Hepatocyte (in vitro differentiated cells): ENCODE results near the gene GPSM3. TPM values are rescaled to one million over a fixed set of nuclear protein-coding genes. Genes with fewer than 3 reads are reported as not detected.

Source experiments
- DNase-seq: peaks from one replicate; pipeline ENCODE4 v3.0.0-alpha.2; 2016; ENCODE audit warnings: low spot score
- H2AFZ ChIP-seq: fragments of 200-600 bp; sonication (generic); 2 replicates; pipeline ENCODE4 v1.6.0; 2016; ENCODE audit warnings: antibody characterized with exemption, mild to moderate bottlenecking
- H3K27ac ChIP-seq: fragments of 200-600 bp; sonication (generic); 2 replicates; pipeline ENCODE4 v1.5.1; 2016; ENCODE audit warnings: mild to moderate bottlenecking
- H3K27me3 ChIP-seq: fragments of 200-600 bp; sonication (generic); 2 replicates; pipeline ENCODE4 v1.6.1; 2016
- H3K36me3 ChIP-seq: fragments of 200-600 bp; sonication (generic); replicated peaks from 2 replicates; pipeline ENCODE4 v1.5.1; 2016; ENCODE audit warnings: low read depth; ENCODE audit not compliant: insufficient read depth
- H3K4me1 ChIP-seq: fragments of 200-600 bp; sonication (generic); 2 replicates; pipeline ENCODE4 v1.5.1; 2016; ENCODE audit warnings: mild to moderate bottlenecking, moderate library complexity; ENCODE audit not compliant: insufficient read depth
- H3K4me2 ChIP-seq: fragments of 200-600 bp; sonication (generic); 2 replicates; pipeline ENCODE4 v1.6.0; 2016
- H3K4me3 ChIP-seq: fragments of 200-600 bp; sonication (generic); 2 replicates; pipeline ENCODE4 v1.5.1; 2016; ENCODE audit warnings: mild to moderate bottlenecking
- H3K79me2 ChIP-seq: fragments of 200-600 bp; sonication (generic); 2 replicates; pipeline ENCODE4 v1.6.0; 2017; ENCODE audit warnings: mild to moderate bottlenecking
- H3K9me2 ChIP-seq: fragments of 200-600 bp; sonication (generic); replicated peaks from 2 replicates; pipeline ENCODE4 v1.6.0; 2017; ENCODE audit warnings: mild to moderate bottlenecking; ENCODE audit not compliant: insufficient read depth
- H3K9me3 ChIP-seq: fragments of 200-600 bp; sonication (generic); 2 replicates; pipeline ENCODE4 v1.5.1; 2016; ENCODE audit warnings: low read depth, mild to moderate bottlenecking
- H4K20me1 ChIP-seq: fragments of 200-600 bp; sonication (generic); 2 replicates; pipeline ENCODE4 v1.6.0; 2016; ENCODE audit warnings: mild to moderate bottlenecking; ENCODE audit not compliant: insufficient read depth, poor library complexity, severe bottlenecking
- EZH2 ChIP-seq: fragments of 200-600 bp; sonication (generic); IDR thresholded peaks from 2 replicates; pipeline ENCODE4 v1.6.1; 2016; ENCODE audit warnings: antibody characterized with exemption, mild to moderate bottlenecking, borderline replicate concordance
- EZH2phosphoT487 ChIP-seq: fragments of 200-600 bp; sonication (generic); IDR thresholded peaks from one replicate; pipeline ENCODE4 v1.6.1; 2018; ENCODE audit warnings: antibody characterized with exemption, mild to moderate bottlenecking, low read depth, moderate library complexity; ENCODE audit not compliant: unreplicated experiment, severe bottlenecking
- WGBS: methylation state at CpG from one replicate; pipeline ENCODE4 v1.1.6; 2016; ENCODE audit warnings: low lambda C conversion rate; ENCODE audit errors: missing lambda C conversion rate; 5-methylcytosine and 5-hydroxymethylcytosine counted together
- polyA plus RNA-seq: library from polyadenylated mRNA; unstranded; fragments of >200 nt; fragmentation: Nextera tagmentation; extraction: Ambion mirVana; gene quantifications from 2 replicates; pipeline ENCODE4 v1.2.1, GENCODE V29; 2016
- total RNA-seq: library from RNA; depleted of rRNA; stranded (reverse); fragments of >200 nt; gene quantifications from 2 replicates; pipeline ENCODE4 v1.2.3, GENCODE V29; 2014
- TF ChIP-seq, protein P1 (sequence below): fragments of 200-600 bp; sonication (generic); IDR thresholded peaks from 2 replicates; pipeline ENCODE4 v1.5.1; 2016; ENCODE audit warnings: antibody characterized with exemption, mild to moderate bottlenecking; ENCODE audit not compliant: poor library complexity

GPSM3 gene
- total and polyA plus RNA-seq, 2 experiments from 2014 or later, result 3.4 to 4.3 TPM

DNA sequence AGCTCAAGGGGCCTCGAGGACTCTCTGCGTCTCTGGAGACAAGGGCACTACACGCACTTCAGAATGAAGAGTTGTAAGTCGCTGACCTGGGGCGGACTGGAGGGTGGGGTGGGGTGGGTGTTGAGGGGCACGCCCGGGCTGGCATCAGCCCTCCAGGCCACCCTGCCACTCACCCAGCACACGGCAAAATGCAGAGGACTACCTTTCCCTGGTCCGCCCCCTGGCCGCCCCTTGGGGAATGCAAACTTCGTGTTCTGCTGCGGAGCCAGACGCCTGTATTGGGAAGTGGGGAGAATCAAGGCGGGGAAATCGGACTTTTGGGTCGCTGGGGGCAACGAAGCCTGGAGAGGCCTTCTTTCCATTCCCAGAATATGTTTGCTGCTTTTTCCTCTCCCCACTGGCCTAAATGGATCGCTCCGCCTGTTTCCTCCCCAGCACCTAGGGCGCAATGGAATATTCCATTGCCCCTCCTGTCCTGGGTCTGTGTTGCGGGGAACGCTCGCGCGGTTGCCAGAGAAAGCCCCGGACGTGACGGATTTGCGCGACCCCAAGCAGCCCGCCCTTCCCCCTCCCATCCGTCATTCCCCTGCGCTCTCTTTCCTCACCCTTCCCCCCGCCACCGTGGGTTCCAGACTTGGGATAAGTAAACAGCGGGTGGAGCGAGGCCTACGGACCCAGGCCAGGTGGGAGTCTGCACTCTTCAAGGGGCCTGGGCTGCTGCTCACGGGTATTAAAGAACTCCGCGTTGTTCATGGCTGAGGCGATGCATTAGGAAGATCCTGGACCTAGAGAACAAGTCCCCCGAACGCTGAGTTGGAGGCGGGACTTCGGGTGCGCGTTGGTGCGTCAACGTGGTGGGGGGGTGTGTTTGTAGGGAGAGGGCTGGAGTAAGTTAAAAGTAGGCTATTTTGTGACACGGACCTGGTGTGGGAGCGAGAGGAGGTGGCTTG lies 38.6 kb downstream of the GPSM3 start, which contains the start of gene PPT2:
Gene PPT2, plus strand, starts transcription at position 578 of the 950 bp plus-strand sequence. CDS start 454 bp downstream, outside the sequence.
- DNase-seq, result peak; percentile 94
- H3K4me1 ChIP-seq, result peaks cover 22% of the 10 kb centered on the region
- WGBS, result 1% methylated on average over 43 of the region's 52 CpGs
- H3K27ac ChIP-seq, result peak within 1 kb of the TSS; percentile 96
- peaks cover 28% of the 10 kb centered on the region for H3K79me2 ChIP-seq
- H3K4me3 ChIP-seq, result peak within 1 kb of the TSS; percentile 72
- peaks cover 6% of the 10 kb centered on the region for H3K36me3 ChIP-seq
- TF ChIP-seq, protein P1, sequence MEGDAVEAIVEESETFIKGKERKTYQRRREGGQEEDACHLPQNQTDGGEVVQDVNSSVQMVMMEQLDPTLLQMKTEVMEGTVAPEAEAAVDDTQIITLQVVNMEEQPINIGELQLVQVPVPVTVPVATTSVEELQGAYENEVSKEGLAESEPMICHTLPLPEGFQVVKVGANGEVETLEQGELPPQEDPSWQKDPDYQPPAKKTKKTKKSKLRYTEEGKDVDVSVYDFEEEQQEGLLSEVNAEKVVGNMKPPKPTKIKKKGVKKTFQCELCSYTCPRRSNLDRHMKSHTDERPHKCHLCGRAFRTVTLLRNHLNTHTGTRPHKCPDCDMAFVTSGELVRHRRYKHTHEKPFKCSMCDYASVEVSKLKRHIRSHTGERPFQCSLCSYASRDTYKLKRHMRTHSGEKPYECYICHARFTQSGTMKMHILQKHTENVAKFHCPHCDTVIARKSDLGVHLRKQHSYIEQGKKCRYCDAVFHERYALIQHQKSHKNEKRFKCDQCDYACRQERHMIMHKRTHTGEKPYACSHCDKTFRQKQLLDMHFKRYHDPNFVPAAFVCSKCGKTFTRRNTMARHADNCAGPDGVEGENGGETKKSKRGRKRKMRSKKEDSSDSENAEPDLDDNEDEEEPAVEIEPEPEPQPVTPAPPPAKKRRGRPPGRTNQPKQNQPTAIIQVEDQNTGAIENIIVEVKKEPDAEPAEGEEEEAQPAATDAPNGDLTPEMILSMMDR, result peak; percentile 28
- no peak for TF ChIP-seq EZH2
- H3K27me3 ChIP-seq, result peaks cover 17% of the 10 kb centered on the region
- H4K20me1 ChIP-seq, result no peaks in the 10 kb centered on the region
- H2AFZ ChIP-seq, result peak within 1 kb of the TSS; percentile 61
- peak within 1 kb of the TSS; percentile 87 for H3K4me2 ChIP-seq
- H3K9me3 ChIP-seq, result no peaks in the 10 kb centered on the region
- H3K9me2 ChIP-seq, result no peaks in the 10 kb centered on the region

DNA sequence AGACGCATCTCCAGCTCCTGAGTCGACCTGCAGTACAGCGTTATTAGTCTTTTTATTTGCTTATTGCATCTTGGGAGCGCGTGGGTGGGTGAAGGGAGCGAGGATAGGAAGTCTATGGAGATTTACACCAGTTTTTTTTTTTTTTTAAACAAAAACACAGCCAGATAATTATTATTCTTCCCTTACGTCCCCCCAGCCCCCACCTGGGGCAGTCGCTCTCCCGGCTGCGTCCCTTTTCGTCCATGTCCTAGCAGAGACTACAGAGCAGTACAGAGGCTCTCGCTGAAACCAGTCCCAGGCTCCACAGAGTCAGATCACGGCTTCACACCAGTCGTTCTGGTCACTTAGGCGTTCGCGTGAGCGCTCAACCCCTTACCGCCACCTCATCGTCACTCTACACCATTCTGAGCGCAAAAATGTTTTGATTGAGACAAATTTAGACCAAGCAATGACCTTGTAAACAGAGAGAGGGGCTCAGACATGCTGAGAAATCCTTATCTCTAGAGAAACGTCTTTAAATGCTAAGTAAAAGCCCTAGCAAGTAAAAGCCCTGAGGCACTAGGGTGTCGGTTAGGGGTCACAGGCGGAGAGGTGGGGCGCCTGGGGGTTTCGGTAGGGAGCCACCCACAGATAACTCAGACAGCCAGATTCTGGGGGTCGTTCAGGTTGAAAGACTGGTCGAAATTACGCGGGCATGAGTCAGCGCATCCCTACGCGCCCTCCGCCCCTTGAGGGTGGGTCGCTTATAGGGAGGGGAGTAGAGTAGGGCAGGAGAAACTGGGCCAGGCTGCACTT lies 39.5 kb downstream of the GPSM3 start:
- Histone ChIP-seq H4K20me1 (no peaks in the 10 kb centered on the region), H2AFZ (peak overlapping the region; percentile 59), H3K36me3 (peaks cover 1% of the 10 kb centered on the region), H3K79me2 (peaks cover 24% of the 10 kb centered on the region), H3K9me2 (no peaks in the 10 kb centered on the region), H3K4me2 (peak overlapping the region; percentile 87), H3K4me3 (peak overlapping the region; percentile 72), H3K4me1 (peaks cover 22% of the 10 kb centered on the region), H3K27me3 (peaks cover 26% of the 10 kb centered on the region), H3K9me3 (no peaks in the 10 kb centered on the region), H3K27ac (peak overlapping the region; percentile 96)
- 6% methylated on average over 35 of the region's 35 CpGs for WGBS
- DNase-seq, result peak; percentile 68
- TF ChIP-seq, protein P1, result no peak
- TF ChIP-seq EZH2, result no peak
- TF ChIP-seq EZH2phosphoT487, result no peak

DNA sequence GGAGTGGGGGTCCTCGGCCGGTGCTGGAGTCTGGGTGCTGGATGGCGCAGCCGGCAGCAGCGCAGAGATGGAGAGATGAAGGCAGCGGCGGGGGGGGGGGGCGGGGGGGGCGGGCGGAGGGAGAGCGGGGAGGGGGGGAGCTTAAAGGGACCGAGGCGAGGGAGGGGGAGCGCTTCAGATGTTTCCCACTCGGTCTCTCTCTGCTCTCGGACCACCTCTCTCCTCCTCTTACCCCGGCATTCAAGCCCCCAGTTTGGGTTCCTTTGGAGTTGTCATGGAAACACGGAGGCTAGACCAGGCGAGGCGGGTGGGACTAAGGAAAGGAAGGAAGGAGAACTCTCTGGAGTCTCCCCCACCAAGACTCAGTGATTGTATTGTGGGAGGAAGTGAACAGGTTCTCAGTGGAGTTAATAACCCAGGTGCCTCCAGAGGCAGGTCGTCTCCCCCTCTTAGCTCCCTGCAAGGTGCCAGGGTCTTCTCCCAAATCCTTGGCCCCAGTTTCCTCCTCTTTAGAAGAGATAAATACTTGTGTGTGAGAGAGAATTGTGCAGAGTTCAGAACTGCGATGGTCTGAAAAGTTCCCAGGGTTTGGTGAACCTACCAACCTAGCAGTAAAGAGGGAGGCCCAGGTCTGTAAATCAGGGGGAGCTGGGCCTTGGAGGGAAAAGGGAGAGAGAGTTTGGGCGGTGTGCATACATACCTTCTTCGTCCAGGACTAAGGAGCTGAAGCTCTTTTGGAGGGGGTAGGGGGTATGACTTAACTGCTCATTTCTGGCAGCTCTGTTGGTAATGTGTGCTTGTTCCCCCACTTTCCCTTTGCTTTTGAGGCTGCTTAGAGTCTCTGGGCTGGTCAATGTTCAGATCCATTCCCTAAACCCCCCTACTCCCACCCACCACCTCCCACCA lies 40.3 kb downstream of the GPSM3 start, which contains the start of gene PRRT1:
Gene PRRT1, minus strand, starts transcription at position 77 of the 906 bp plus-strand sequence. CDS start 112 bp downstream, outside the sequence.
- Histone ChIP-seq H4K20me1 (no peaks in the 10 kb centered on the region), H2AFZ (peak within 1 kb of the TSS; percentile 59), H3K4me2 (peak within 1 kb of the TSS; percentile 87), H3K36me3 (no peaks in the 10 kb centered on the region), H3K27me3 (peaks cover 26% of the 10 kb centered on the region), H3K79me2 (peaks cover 24% of the 10 kb centered on the region), H3K9me2 (no peaks in the 10 kb centered on the region), H3K4me3 (peak within 1 kb of the TSS; percentile 72), H3K4me1 (peaks cover 22% of the 10 kb centered on the region), H3K27ac (peak within 1 kb of the TSS; percentile 96), H3K9me3 (no peaks in the 10 kb centered on the region)
- no peak for DNase-seq
- TF ChIP-seq, protein P1, result no peak
- TF ChIP-seq EZH2 (no peak), EZH2phosphoT487 (no peak)
- WGBS, result 33% methylated on average over 8 of the region's 24 CpGs
